ENCODE results near the gene TMCC1. TPM values are rescaled to one million over a fixed set of nuclear protein-coding genes. Genes with fewer than 3 reads are reported as not detected.

The TMCC1 gene
- total RNA-seq, 4 donors from 2014 or later, result 24.3 to 41.7 (median 31.1) TPM

DNA sequence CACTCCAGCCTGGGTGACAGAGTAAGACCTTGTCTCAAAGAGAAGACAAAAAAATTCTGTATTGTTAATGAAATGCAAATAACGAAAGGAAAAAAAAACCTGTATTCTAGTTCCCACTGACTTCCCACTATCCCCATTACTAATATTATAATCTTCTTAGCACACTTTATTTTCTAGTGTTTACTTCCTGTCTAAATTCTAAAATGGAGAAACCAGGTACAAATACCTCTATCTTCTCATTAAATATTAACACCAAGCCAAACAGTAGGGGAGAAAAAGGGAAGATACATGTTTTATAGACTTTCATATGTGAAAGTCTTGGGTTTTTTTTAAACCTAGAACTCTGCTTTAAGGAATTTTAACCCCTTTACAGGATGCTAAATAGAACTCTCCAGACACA is 231.7 kb downstream of the TMCC1 start:
- DNase-seq, result no peak
- Histone ChIP-seq H3K36me3 (no peaks in the 10 kb centered on the region), H3K4me3 (replicated peaks in 1 of 3) (no peak overlapping the region), H3K27me3 (no peaks in the 10 kb centered on the region), H3K27ac (no peak overlapping the region), H3K9me3 (no peaks in the 10 kb centered on the region), H3K4me1 (peaks cover 18 to 44% of the 10 kb centered on the region in 2 donors)
- 91% methylated on average over 1 of the region's 1 CpG for WGBS, 2 donors
- intact Hi-C loops (cut with DNase I), result no loop called here
- no peak for TF ChIP-seq POLR2A (IDR thresholded peaks at IDR 0.05)
- TF ChIP-seq, protein P1, sequence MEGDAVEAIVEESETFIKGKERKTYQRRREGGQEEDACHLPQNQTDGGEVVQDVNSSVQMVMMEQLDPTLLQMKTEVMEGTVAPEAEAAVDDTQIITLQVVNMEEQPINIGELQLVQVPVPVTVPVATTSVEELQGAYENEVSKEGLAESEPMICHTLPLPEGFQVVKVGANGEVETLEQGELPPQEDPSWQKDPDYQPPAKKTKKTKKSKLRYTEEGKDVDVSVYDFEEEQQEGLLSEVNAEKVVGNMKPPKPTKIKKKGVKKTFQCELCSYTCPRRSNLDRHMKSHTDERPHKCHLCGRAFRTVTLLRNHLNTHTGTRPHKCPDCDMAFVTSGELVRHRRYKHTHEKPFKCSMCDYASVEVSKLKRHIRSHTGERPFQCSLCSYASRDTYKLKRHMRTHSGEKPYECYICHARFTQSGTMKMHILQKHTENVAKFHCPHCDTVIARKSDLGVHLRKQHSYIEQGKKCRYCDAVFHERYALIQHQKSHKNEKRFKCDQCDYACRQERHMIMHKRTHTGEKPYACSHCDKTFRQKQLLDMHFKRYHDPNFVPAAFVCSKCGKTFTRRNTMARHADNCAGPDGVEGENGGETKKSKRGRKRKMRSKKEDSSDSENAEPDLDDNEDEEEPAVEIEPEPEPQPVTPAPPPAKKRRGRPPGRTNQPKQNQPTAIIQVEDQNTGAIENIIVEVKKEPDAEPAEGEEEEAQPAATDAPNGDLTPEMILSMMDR (IDR thresholded peaks at IDR 0.05), result no peak

DNA sequence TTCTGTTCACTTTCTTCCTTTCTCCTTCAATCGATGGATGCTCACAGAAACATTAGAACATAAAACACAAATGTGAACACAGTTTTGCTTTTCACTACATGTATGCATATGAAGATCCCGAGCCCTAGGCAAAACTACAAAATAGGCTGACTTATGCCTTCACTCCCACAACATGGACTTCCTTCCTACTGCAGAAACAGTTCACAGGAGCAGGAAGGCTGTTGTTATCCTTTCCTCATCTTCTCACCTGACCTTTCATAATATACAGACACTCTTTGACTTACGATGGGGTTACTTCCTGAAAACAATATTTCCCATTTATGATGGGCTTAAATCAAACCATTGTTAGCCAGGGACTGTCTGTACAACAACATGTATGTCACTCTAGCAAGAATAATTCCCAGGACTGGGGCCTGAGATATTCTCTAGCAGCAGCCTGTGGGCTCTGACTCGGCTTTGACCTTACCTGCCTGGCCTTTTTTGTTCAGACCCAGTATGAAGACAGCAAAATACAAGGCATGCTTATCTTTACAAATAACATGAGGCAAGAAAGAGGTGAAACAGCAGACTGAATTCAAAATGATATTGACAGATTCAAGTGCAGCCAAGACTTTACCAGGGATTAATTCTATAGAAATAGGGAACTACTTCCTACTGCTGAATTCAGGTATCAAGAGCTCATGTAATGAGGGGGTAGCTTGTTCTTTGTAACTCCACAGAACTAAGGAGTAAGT is 235.2 kb downstream of the TMCC1 start:
- no peak overlapping the region for H3K4me3 ChIP-seq (replicated peaks in 1 of 3)
- DNase-seq, result no peak
- no peaks in the 10 kb centered on the region for H3K9me3 ChIP-seq
- H3K4me1 ChIP-seq, result peaks cover 7 to 20% of the 10 kb centered on the region in 2 donors
- 78 to 80% methylated on average over 4 of the region's 4 CpGs for WGBS, 2 donors
- no peaks in the 10 kb centered on the region for H3K27me3 ChIP-seq
- no peaks in the 10 kb centered on the region for H3K36me3 ChIP-seq
- intact Hi-C loops (cut with DNase I), result no loop called here
- peak overlapping the region; percentile 11 to 34 (median 15) for H3K27ac ChIP-seq
- TF ChIP-seq, protein P1 (IDR thresholded peaks at IDR 0.05), result no peak
- no peak for TF ChIP-seq POLR2A (IDR thresholded peaks at IDR 0.05)

DNA sequence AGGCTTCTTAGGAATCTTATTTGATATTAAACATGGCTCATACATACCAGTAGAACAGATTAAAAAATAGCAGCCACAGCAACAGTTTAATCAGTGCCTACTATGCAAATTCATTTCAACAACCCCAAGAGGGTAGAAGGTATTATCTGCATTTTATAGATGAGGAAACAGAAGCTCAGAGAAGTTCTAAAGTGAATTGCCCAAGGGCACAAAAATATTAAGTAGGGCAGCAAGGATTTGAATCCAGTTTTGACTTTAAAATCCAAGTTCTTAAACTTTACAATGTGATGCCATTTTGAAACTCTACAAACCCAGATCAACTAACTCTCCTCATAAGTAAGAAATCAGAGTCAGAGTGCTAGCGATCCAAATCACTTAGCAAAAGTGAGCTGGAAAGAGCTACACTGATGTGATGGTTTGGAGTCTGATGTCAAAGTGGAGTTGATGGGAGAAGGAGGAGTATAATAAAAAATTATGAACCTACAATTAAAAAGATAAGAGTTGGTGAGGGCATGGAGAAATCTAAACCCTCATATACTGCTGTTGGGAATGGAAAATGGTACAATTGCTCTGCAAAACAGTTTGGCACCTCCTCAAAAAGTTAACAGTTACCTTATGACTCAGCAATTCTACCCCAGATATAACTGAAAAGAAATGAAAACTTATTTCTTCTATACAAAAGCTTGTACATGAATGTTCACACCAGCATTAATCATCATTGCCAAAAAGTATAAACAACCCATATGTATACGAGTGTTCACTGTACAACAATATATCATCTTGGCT is 236.1 kb downstream of the TMCC1 start:
- H3K4me1 ChIP-seq, result peaks cover 5 to 13% of the 10 kb centered on the region in 2 donors
- intact Hi-C loops (cut with DNase I), result no loop called here
- H3K27me3 ChIP-seq, result no peaks in the 10 kb centered on the region
- no peaks in the 10 kb centered on the region for H3K9me3 ChIP-seq
- TF ChIP-seq POLR2A (IDR thresholded peaks at IDR 0.05), result no peak
- TF ChIP-seq, protein P1 (IDR thresholded peaks at IDR 0.05), result no peak
- 87 to 93% methylated on average over 2 of the region's 2 CpGs for WGBS, 2 donors
- no peak for DNase-seq
- no peaks in the 10 kb centered on the region for H3K36me3 ChIP-seq
- no peak overlapping the region for H3K4me3 ChIP-seq (replicated peaks in 1 of 3)
- H3K27ac ChIP-seq, result no peak overlapping the region

DNA sequence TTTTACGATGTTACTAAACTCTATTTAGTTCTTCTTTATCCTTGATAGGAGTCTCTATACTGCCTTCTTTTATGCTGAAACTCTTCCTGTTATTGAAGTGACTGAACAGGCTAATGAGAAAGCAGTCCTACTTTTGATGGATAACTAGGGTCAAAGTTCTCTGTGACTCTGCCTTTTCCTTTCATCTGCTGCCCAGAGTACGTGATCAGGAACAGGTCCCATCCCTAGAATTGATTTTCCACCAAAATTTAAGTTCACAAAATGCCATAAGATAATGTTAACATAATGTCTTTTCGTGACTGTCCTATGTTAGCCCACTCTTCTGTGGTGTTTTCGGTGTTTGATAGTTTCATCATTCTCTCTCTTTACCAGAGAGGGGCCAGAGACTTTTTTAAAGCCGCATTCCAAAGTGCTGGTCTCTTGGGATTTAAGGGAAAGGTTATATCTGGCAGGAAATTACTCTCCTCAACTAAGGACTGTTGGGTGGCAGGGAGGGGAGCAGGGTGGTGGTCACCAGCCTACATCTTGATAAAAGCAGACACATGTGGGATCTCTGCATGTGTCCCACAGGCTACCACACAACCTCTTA is 236.8 kb downstream of the TMCC1 start:
- H3K9me3 ChIP-seq, result no peaks in the 10 kb centered on the region
- no peak overlapping the region for H3K27ac ChIP-seq
- TF ChIP-seq POLR2A (IDR thresholded peaks at IDR 0.05), result no peak
- TF ChIP-seq, protein P1 (IDR thresholded peaks at IDR 0.05), result no peak
- H3K27me3 ChIP-seq, result no peaks in the 10 kb centered on the region
- H3K36me3 ChIP-seq, result no peaks in the 10 kb centered on the region
- H3K4me1 ChIP-seq, result peaks cover 5 to 19% of the 10 kb centered on the region in 2 donors
- H3K4me3 ChIP-seq (replicated peaks in 1 of 3), result no peak overlapping the region
- WGBS, 2 donors, result 95% methylated on average over 5 of the region's 5 CpGs
- no peak for DNase-seq
- intact Hi-C loops (cut with DNase I), result no loop called here

Data from thyroid gland (tissue), 4 donors.